H9 (cell line): ENCODE measurements around the gene UNC50. TPM values are rescaled to one million over a fixed set of nuclear protein-coding genes. Genes with fewer than 3 reads are reported as not detected.

Experiments
- DNase-seq: peaks from one replicate; pipeline ENCODE4 v3.0.0-alpha.2; 2017
- H2AFZ ChIP-seq: one replicate; pipeline ENCODE4 v1.6.1; 2013; ENCODE audit warnings: mild to moderate bottlenecking, low read length, control low read depth, moderate library complexity
- H2AK5ac ChIP-seq: 2 replicates; pipeline ENCODE4 v1.6.1; 2013; ENCODE audit warnings: low read length, control low read depth, mixed read lengths; ENCODE audit not compliant: insufficient read length
- H2BK120ac ChIP-seq: one replicate; pipeline ENCODE4 v1.6.1; 2013; ENCODE audit warnings: low read depth, mild to moderate bottlenecking, low read length, control low read depth, inconsistent platforms; ENCODE audit not compliant: poor library complexity, severe bottlenecking
- H2BK12ac ChIP-seq: 2 replicates; pipeline ENCODE4 v1.6.1; 2013; ENCODE audit warnings: low read length, control low read depth, mixed read lengths, low read depth; ENCODE audit not compliant: insufficient read length
- H2BK15ac ChIP-seq: 2 replicates; pipeline ENCODE4 v1.6.1; 2013; ENCODE audit warnings: low read depth, low read length, control low read depth
- H2BK20ac ChIP-seq: one replicate; pipeline ENCODE4 v1.6.1; 2013; ENCODE audit warnings: low read depth, mild to moderate bottlenecking, low read length, control low read depth, inconsistent platforms; ENCODE audit not compliant: poor library complexity, severe bottlenecking
- H2BK5ac ChIP-seq: 2 replicates; pipeline ENCODE4 v1.6.1; 2013; ENCODE audit warnings: low read length, control low read depth, mixed read lengths; ENCODE audit not compliant: insufficient read length
- H3K14ac ChIP-seq: 2 replicates; pipeline ENCODE4 v1.6.1; 2013; ENCODE audit warnings: low read length, control low read depth; ENCODE audit not compliant: insufficient read depth
- H3K18ac ChIP-seq: 2 replicates; pipeline ENCODE4 v1.6.1; 2013; ENCODE audit warnings: low read depth, mild to moderate bottlenecking, mixed read lengths, low read length, control low read depth; ENCODE audit not compliant: insufficient read length
- H3K23ac ChIP-seq: 2 replicates; pipeline ENCODE4 v1.6.1; 2013; ENCODE audit warnings: low read length, control low read depth, mixed read lengths, low read depth; ENCODE audit not compliant: insufficient read length
- H3K23me2 ChIP-seq: 2 replicates; pipeline ENCODE4 v1.6.1; 2013; ENCODE audit warnings: low read depth, mild to moderate bottlenecking, mixed read lengths, low read length, control low read depth; ENCODE audit not compliant: insufficient read length, poor library complexity, severe bottlenecking
- H3K27ac ChIP-seq: 2 replicates; pipeline ENCODE4 v1.5.1; 2013; ENCODE audit warnings: low read length, control low read depth, mixed read lengths, low read depth; ENCODE audit not compliant: insufficient read length
- H3K27me3 ChIP-seq: 2 replicates; pipeline ENCODE4 v1.6.1; 2013; ENCODE audit warnings: low read length, control low read depth, inconsistent platforms; ENCODE audit not compliant: insufficient read depth
- H3K4ac ChIP-seq: 2 replicates; pipeline ENCODE4 v1.6.1; 2013; ENCODE audit warnings: low read depth, mild to moderate bottlenecking, control low read depth, inconsistent platforms, low read length, moderate library complexity
- H3K4me1 ChIP-seq: 2 replicates; pipeline ENCODE4 v1.6.1; 2013; ENCODE audit warnings: low read length, control low read depth, inconsistent platforms; ENCODE audit not compliant: insufficient read depth
- H3K4me2 ChIP-seq: 2 replicates; pipeline ENCODE4 v1.6.1; 2013; ENCODE audit warnings: low read length, control low read depth, mixed read lengths; ENCODE audit not compliant: insufficient read length, insufficient read depth
- H3K56ac ChIP-seq: 2 replicates; pipeline ENCODE4 v1.6.1; 2013; ENCODE audit warnings: low read depth, mild to moderate bottlenecking, mixed read lengths, low read length, control low read depth; ENCODE audit not compliant: insufficient read length
- H3K79me1 ChIP-seq: 2 replicates; pipeline ENCODE4 v1.6.1; 2013; ENCODE audit warnings: low read depth, mild to moderate bottlenecking, moderate library complexity, low read length, control low read depth, inconsistent platforms; ENCODE audit not compliant: insufficient read depth, poor library complexity, severe bottlenecking
- H3K79me2 ChIP-seq: 2 replicates; pipeline ENCODE4 v1.6.1; 2013; ENCODE audit warnings: low read length, control low read depth, inconsistent platforms; ENCODE audit not compliant: insufficient read depth
- H3K9ac ChIP-seq: 2 replicates; pipeline ENCODE4 v1.6.1; 2013; ENCODE audit warnings: low read length, control low read depth, mixed read lengths; ENCODE audit not compliant: insufficient read length; ENCODE audit errors: extremely low read depth
- H3K9me3 ChIP-seq: one replicate; pipeline ENCODE4 v1.6.1; 2013; ENCODE audit warnings: low read depth, low read length, inconsistent platforms; ENCODE audit not compliant: control insufficient read depth
- H3T11ph ChIP-seq: one replicate; pipeline ENCODE4 v1.6.1; 2013; ENCODE audit warnings: mild to moderate bottlenecking, low read length, control low read depth, inconsistent platforms
- H4K20me1 ChIP-seq: one replicate; pipeline ENCODE4 v1.6.1; 2013; ENCODE audit not compliant: control insufficient read depth, insufficient read length, insufficient read depth
- H4K5ac ChIP-seq: 2 replicates; pipeline ENCODE4 v1.6.1; 2013; ENCODE audit warnings: low read depth, mild to moderate bottlenecking, mixed read lengths, low read length, control low read depth; ENCODE audit not compliant: insufficient read length
- H4K8ac ChIP-seq: replicated peaks from 2 replicates; pipeline ENCODE4 v1.6.1; 2013; ENCODE audit warnings: low read length, control low read depth, mixed read lengths, low read depth; ENCODE audit not compliant: insufficient read length
- H4K91ac ChIP-seq: 2 replicates; pipeline ENCODE4 v1.6.1; 2013; ENCODE audit warnings: low read depth, mild to moderate bottlenecking, moderate library complexity, mixed read lengths, low read length, control low read depth; ENCODE audit not compliant: insufficient read length
- H3K27ac Mint-ChIP-seq, 3 experiments: 2 replicates in 2 of 3; 3 replicates in 1 of 3; pipeline ENCODE4 v1.8.0; 2020 to 2021; ENCODE audit warnings: mixed read lengths in 3 of 3, mild to moderate bottlenecking in 1 of 3, moderate library complexity in 1 of 3
- H3K27me3 Mint-ChIP-seq: 2 replicates; pipeline ENCODE4 v1.8.0; 2021; ENCODE audit warnings: low read depth, mild to moderate bottlenecking, moderate library complexity, mixed read lengths
- H3K36me3 Mint-ChIP-seq, 3 experiments: 2 replicates in 2 of 3; 3 replicates in 1 of 3; pipeline ENCODE4 v1.8.0; 2020 to 2021; ENCODE audit warnings: low read depth in 3 of 3, mixed read lengths in 3 of 3; ENCODE audit not compliant: insufficient read depth in 1 of 3
- H3K4me1 Mint-ChIP-seq, 2 experiments: 2 replicates each; pipeline ENCODE4 v1.8.0; 2020; ENCODE audit warnings: mixed read lengths in 2 of 2
- H3K4me3 Mint-ChIP-seq, 2 experiments: 2 replicates in 1 of 2; 3 replicates in 1 of 2; pipeline ENCODE4 v1.8.0; 2020 to 2021; ENCODE audit warnings: mild to moderate bottlenecking in 2 of 2, mixed read lengths in 2 of 2, moderate library complexity in 1 of 2
- H3K9me3 Mint-ChIP-seq, 2 experiments: 2 replicates in 1 of 2; 3 replicates in 1 of 2; pipeline ENCODE4 v1.8.0; 2020; ENCODE audit warnings: mild to moderate bottlenecking in 2 of 2, mixed read lengths in 2 of 2, moderate library complexity in 1 of 2
- CTCF ChIP-seq: fragments of 200-600 bp; sonication (generic); conservative IDR thresholded peaks from 3 replicates; pipeline ENCODE4 v1.8.0; 2021; ENCODE audit warnings: antibody characterized with exemption, mild to moderate bottlenecking
- WGBS: extraction: QIAGEN DNeasy Blood & Tissue Kit; methylation state at CpG from one replicate; pipeline ENCODE4 v1.1.7; 2013; ENCODE audit warnings: missing lambda C conversion rate, low lambda C conversion rate, mixed read lengths; ENCODE audit not compliant: insufficient read length; ENCODE audit errors: extremely low coverage; 5-methylcytosine and 5-hydroxymethylcytosine counted together
- total RNA-seq: library from RNA; stranded (reverse); gene quantifications from 2 replicates; pipeline ENCODE4 v1.2.1, GENCODE V29; 2021

Gene UNC50
- total RNA-seq, 1 experiment from 2014 or later: 35.4 TPM

GRCh38 chr2:98572211-98572610, 36.2 kb upstream of the UNC50 start:
- Histone ChIP-seq H2BK5ac (no peak overlapping the region), H4K8ac (no peak overlapping the region), H3K4me2 (no peak overlapping the region), H2BK20ac (no peak overlapping the region), H2BK120ac (no peak overlapping the region), H3K23ac (no peak overlapping the region), H3K79me1 (no peaks in the 10 kb centered on the region), H3K27me3 (no peaks in the 10 kb centered on the region), H3T11ph (no peak overlapping the region), H3K9ac (no peak overlapping the region), H3K14ac (no peak overlapping the region), H3K9me3 (no peaks in the 10 kb centered on the region), H4K91ac (no peak overlapping the region), H3K56ac (no peak overlapping the region), H2BK12ac (no peak overlapping the region), H4K20me1 (no peaks in the 10 kb centered on the region), H3K4me1 (no peaks in the 10 kb centered on the region), H2BK15ac (no peak overlapping the region), H2AFZ (no peak overlapping the region), H3K27ac (no peak overlapping the region), H3K4ac (no peak overlapping the region), H4K5ac (no peak overlapping the region), H2AK5ac (no peak overlapping the region), H3K23me2 (no peaks in the 10 kb centered on the region), H3K79me2 (no peaks in the 10 kb centered on the region), H3K18ac (no peak overlapping the region)
- DNase-seq: no peak
- TF ChIP-seq CTCF: no peak
- peaks cover 2% of the 10 kb centered on the region for H3K27me3 Mint-ChIP-seq
- WGBS: no CpG with 5 or more reads among the region's 5 CpGs
- no peak overlapping the region for H3K27ac Mint-ChIP-seq
- H3K9me3 Mint-ChIP-seq: no peaks in the 10 kb centered on the region; a peak in 1 of 5 replicates
- peaks cover 10 to 72% (median 43%) of the 10 kb centered on the region in 3 experiments; a peak in 6 of 7 replicates for H3K36me3 Mint-ChIP-seq
- H3K4me3 Mint-ChIP-seq: no peak overlapping the region
- H3K4me1 Mint-ChIP-seq: no peaks in the 10 kb centered on the region
